ENCODE data around the gene MTCP1. TPM values are rescaled to one million over a fixed set of nuclear protein-coding genes. Genes with fewer than 3 reads are reported as not detected.
A peak's percentile ranks its signal among the peaks of the same experiment; 100 is the strongest.

MTCP1 gene
- total and polyA plus RNA-seq, 8 donors = 2.8 to 42.2 (median 15.5) TPM

- Histone ChIP-seq H3K36me3 (no peaks in the 10 kb centered on the region), H3K27me3 (no peaks in the 10 kb centered on the region), H3K27ac (peak overlapping the region; percentile 93 to 97 (median 95)), H3K9me3 (peaks cover 0 to 6% (median 0%) of the 10 kb centered on the region in 4 donors), H3K4me1 (peaks cover 0 to 19% (median 10%) of the 10 kb centered on the region in 4 donors), H3K4me3 (peak overlapping the region; percentile 44 to 62 (median 56))
- intact Hi-C loops (cut with DNase I; ENCODE audit: low total_unique reads) = no loop called here
- TF ChIP-seq CTCF (IDR thresholded peaks at IDR 0.05) (no peak), POLR2A (IDR thresholded peaks at IDR 0.05) (no peak), POLR2AphosphoS5 (IDR thresholded peaks at IDR 0.05) (no peak), EP300 (IDR thresholded peaks at IDR 0.05) (no peak)
- 0 to 35% (median 8%) methylated on average over 9 to 16 of the region's 16 CpGs for WGBS, 5 donors
- DNase-seq = no peak
Observed at GRCh38 chrX:155026420-155026726, 44.6 kb downstream of the MTCP1 start.

- Histone ChIP-seq H3K27me3 (no peaks in the 10 kb centered on the region), H3K36me3 (no peaks in the 10 kb centered on the region), H3K4me3 (no peak overlapping the region), H3K27ac (no peak overlapping the region), H3K9me3 (peaks cover 0 to 6% (median 0%) of the 10 kb centered on the region in 4 donors), H3K4me1 (peaks cover 0 to 14% (median 9%) of the 10 kb centered on the region in 4 donors)
- TF ChIP-seq CTCF (IDR thresholded peaks at IDR 0.05) = no peak
- no peak for DNase-seq
- 76 to 86% (median 82%) methylated on average over 6 of the region's 6 CpGs for WGBS, 5 donors
- intact Hi-C loops (cut with DNase I; ENCODE audit: low total_unique reads) = no loop called here
Observed at GRCh38 chrX:155023907-155024833, 46.8 kb downstream of the MTCP1 start.

- no peak for DNase-seq
- intact Hi-C loops (cut with DNase I; ENCODE audit: low total_unique reads) = no loop called here
- WGBS, 5 donors = 0 to 15% (median 6%) methylated on average over 1 of the region's 1 CpG
- no peaks in the 10 kb centered on the region for H3K27me3 ChIP-seq
- peaks cover 0 to 6% (median 0%) of the 10 kb centered on the region in 4 donors for H3K9me3 ChIP-seq
- no peak for TF ChIP-seq EP300 (IDR thresholded peaks at IDR 0.05)
- no peak for TF ChIP-seq POLR2A (IDR thresholded peaks at IDR 0.05)
- TF ChIP-seq CTCF (IDR thresholded peaks at IDR 0.05) = no peak
- no peaks in the 10 kb centered on the region for H3K36me3 ChIP-seq
- H3K4me3 ChIP-seq = no peak within 1 kb of the TSS
- no peaks in the 10 kb centered on the region for H3K4me1 ChIP-seq
- H3K27ac ChIP-seq = no peak within 1 kb of the TSS
Observed at GRCh38 chrX:155022585-155022984, 48.4 kb downstream of the MTCP1 start, which contains the start of gene F8. Gene F8 (minus strand): TSS chrX:155022723. CDS start chrX:155022552, 171 bp downstream.

- H3K9me3 ChIP-seq = no peaks in the 10 kb centered on the region
- no peaks in the 10 kb centered on the region for H3K36me3 ChIP-seq
- H3K27me3 ChIP-seq = no peaks in the 10 kb centered on the region
- no peaks in the 10 kb centered on the region for H3K4me1 ChIP-seq
- 80 to 97% (median 89%) methylated on average over 3 of the region's 3 CpGs for WGBS, 5 donors
- intact Hi-C loops (cut with DNase I; ENCODE audit: low total_unique reads) = no loop called here
- H3K4me3 ChIP-seq = no peak overlapping the region
- no peak overlapping the region for H3K27ac ChIP-seq
- DNase-seq = no peak
- TF ChIP-seq POLR2A (IDR thresholded peaks at IDR 0.05) (no peak), CTCF (IDR thresholded peaks at IDR 0.05) (no peak), EP300 (IDR thresholded peaks at IDR 0.05) (no peak), POLR2AphosphoS5 (IDR thresholded peaks at IDR 0.05) (no peak)
Observed at GRCh38 chrX:155020591-155020990, 50.3 kb downstream of the MTCP1 start.

Other genes with a start within 250 kb of the MTCP1 start
- gene SMIM9, start 236.5 kb downstream of the MTCP1 start, total RNA-seq = not detected
- gene SMIM9, start 236.5 kb downstream of the MTCP1 start, polyA plus RNA-seq = not detected
- gene F8A1, start 184.8 kb downstream of the MTCP1 start, total RNA-seq = 1 to 10 TPM; 1.2 to 8.7 (median 3.0) TPM
- gene F8A1, start 184.8 kb downstream of the MTCP1 start, polyA plus RNA-seq = 10 to 100 TPM; 18.0 to 21.5 (median 18.1) TPM
- gene F8, start 48.4 kb downstream of the MTCP1 start, total RNA-seq = 1 to 10 TPM in 4 of 5 donors, under 1 TPM in 1; 0.29 to 7.1 (median 3.5) TPM
- 1 to 10 TPM; 3.0 to 3.9 (median 3.8) TPM for gene F8, start 48.4 kb downstream of the MTCP1 start, polyA plus RNA-seq
- gene FUNDC2, start 44.3 kb downstream of the MTCP1 start, total RNA-seq = 10 to 100 TPM in 4 of 5 donors, 1 to 10 TPM in 1; 9.3 to 88.8 (median 19.9) TPM
- gene FUNDC2, start 44.3 kb downstream of the MTCP1 start, polyA plus RNA-seq = 100 to 1,000 TPM; 105 to 123 (median 123) TPM
- 10 to 100 TPM in 1 of 5 donors, 1 to 10 TPM in 3, not detected in 1; 1.3 to 21.6 (median 4.7) TPM for gene CMC4, start within 50 bp of the MTCP1 start, total RNA-seq
- gene CMC4, start within 50 bp of the MTCP1 start, polyA plus RNA-seq = 10 to 100 TPM; 21.0 to 22.8 (median 22.1) TPM
- gene BRCC3, start 372 bp upstream of the MTCP1 start, total RNA-seq = 10 to 100 TPM in 2 of 5 donors, 1 to 10 TPM in 2, under 1 TPM in 1; 0.87 to 20.1 (median 7.0) TPM
- gene BRCC3, start 372 bp upstream of the MTCP1 start, polyA plus RNA-seq = 10 to 100 TPM; 10.0 to 18.8 (median 11.8) TPM
- gene VBP1, start 145.3 kb upstream of the MTCP1 start, total RNA-seq = 10 to 100 TPM in 3 of 5 donors, 1 to 10 TPM in 2; 8.8 to 50.7 (median 13.0) TPM
- 10 to 100 TPM; 22.2 to 41.9 (median 41.5) TPM for gene VBP1, start 145.3 kb upstream of the MTCP1 start, polyA plus RNA-seq
- gene RAB39B, start 193.4 kb upstream of the MTCP1 start, total RNA-seq = 1 to 10 TPM in 1 of 5 donors, under 1 TPM in 3, not detected in 1; under 0.01 to 1.5 (median 0.51) TPM
- under 1 TPM; 0.25 to 0.61 (median 0.31) TPM for gene RAB39B, start 193.4 kb upstream of the MTCP1 start, polyA plus RNA-seq

Measured in stomach (tissue), 9 donors.